HG03558 (cell line): Measurements from ENCODE around the gene RWDD4.

ENCODE experiments used
- ATAC-seq: cut with Tn5 transposase; IDR thresholded peaks from one replicate; pipeline ENCODE4 v1.9.1; 2021; ENCODE audit warnings: moderate number of reproducible peaks; ENCODE audit not compliant: unreplicated experiment; ENCODE audit errors: extremely low read depth

RWDD4 gene

GRCh38 chr4:183607894-183608293 lies 51.1 kb downstream of the RWDD4 start:
- ATAC-seq: no peak

GRCh38 chr4:183602557-183603027 lies 56.4 kb downstream of the RWDD4 start:
- no peak for ATAC-seq

- no peak for ATAC-seq
These were observed 57.6 kb downstream of the RWDD4 start for GRCh38 chr4:183601381-183601780.

- no peak for ATAC-seq
These were observed 58.7 kb downstream of the RWDD4 start for GRCh38 chr4:183600189-183600685.

GRCh38 chr4:183599690-183600089 lies 59.3 kb downstream of the RWDD4 start:
- no peak for ATAC-seq

GRCh38 chr4:183599284-183599683 lies 59.7 kb downstream of the RWDD4 start:
- no peak for ATAC-seq

GRCh38 chr4:183596067-183596757 lies 62.8 kb downstream of the RWDD4 start:
- no peak for ATAC-seq

- ATAC-seq: no peak
These were observed 64.2 kb downstream of the RWDD4 start for GRCh38 chr4:183594823-183595222.

GRCh38 chr4:183591301-183591700 lies 67.7 kb downstream of the RWDD4 start:
- no peak for ATAC-seq
